OCI-LY7 (cell line): ENCODE results near the gene COMMD1.

Source experiments
- CTCF ChIP-seq: fragments of 200-600 bp; sonication (generic); conservative IDR thresholded peaks from 2 replicates; pipeline ENCODE4 v1.5.1; 2014; ENCODE audit warnings: mild to moderate bottlenecking, antibody characterized with exemption, low read length, moderate library complexity, mixed read lengths
- EZH2phosphoT487 ChIP-seq: fragments of 200-600 bp; sonication (generic); IDR thresholded peaks from 2 replicates; pipeline ENCODE4 v1.6.1; 2018; ENCODE audit warnings: low read depth, borderline replicate concordance, mild to moderate bottlenecking, mixed run types, antibody characterized with exemption, low read length, moderate library complexity, mixed read lengths

- TF ChIP-seq CTCF (no peak), EZH2phosphoT487 (no peak)
These were observed 148.7 kb downstream of the COMMD1 start for GRCh38 chr2:62054029-62054791.
